GM12801 (cell line): ENCODE results near the gene SCAANT1.

Experiments
- TF ChIP-seq, protein P1 (sequence below): IDR thresholded peaks from one replicate; pipeline ENCODE4 v1.5.1; 2011; ENCODE audit warnings: control low read depth; ENCODE audit not compliant: insufficient read length; ENCODE audit errors: extremely low read depth

The SCAANT1 gene

DNA sequence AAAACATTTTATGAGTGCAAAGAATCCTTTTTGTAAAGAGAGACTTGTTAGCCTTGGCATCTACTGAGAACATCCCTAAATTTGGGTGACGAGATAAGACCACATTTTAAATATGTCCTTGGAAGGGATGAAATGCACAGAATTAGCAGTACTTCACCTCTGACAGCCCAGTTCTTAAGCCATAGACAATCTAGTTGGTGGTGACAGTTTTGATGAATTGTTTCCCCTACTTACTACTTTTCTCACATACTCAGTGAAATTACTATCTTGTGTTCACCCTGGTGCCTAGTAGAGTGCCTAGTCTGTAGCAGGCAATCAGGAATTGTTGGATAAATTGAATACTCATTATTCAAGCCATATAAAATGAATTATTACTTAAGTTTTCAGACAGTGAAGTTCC lies 3.4 kb downstream of the SCAANT1 start:
- TF ChIP-seq, protein P1, sequence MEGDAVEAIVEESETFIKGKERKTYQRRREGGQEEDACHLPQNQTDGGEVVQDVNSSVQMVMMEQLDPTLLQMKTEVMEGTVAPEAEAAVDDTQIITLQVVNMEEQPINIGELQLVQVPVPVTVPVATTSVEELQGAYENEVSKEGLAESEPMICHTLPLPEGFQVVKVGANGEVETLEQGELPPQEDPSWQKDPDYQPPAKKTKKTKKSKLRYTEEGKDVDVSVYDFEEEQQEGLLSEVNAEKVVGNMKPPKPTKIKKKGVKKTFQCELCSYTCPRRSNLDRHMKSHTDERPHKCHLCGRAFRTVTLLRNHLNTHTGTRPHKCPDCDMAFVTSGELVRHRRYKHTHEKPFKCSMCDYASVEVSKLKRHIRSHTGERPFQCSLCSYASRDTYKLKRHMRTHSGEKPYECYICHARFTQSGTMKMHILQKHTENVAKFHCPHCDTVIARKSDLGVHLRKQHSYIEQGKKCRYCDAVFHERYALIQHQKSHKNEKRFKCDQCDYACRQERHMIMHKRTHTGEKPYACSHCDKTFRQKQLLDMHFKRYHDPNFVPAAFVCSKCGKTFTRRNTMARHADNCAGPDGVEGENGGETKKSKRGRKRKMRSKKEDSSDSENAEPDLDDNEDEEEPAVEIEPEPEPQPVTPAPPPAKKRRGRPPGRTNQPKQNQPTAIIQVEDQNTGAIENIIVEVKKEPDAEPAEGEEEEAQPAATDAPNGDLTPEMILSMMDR, result no peak

DNA sequence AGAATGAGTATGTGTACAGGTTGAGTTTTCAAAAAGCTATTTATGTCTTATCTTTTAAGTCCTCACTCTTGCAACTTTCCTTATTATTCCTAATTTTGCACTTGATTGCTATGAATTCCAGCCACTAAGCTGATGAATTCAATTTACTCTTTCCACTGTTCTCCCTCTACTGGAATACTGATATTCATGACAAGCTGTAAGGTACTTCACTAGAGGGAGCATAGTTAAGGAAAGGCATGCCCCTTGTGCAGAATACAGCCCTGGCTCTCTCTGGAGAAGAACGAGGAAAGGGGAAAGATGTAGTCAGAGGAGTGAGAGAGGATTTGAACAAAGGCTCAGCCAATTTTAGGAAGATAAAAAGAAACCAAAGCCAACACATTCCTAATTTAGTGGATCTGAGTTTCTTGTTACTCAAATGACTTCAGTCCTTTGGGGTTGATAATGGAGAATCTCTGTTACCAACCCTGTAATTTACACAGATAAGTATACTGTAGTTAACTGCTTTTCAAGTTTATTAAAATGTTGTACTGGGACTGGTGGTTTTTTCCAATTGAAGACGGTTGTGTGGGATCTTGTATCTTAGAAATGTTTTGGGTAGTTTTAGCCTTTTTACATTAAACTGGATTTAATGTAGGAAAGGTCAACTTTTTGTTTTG lies 4.0 kb downstream of the SCAANT1 start:
- TF ChIP-seq, protein P1, result no peak

DNA sequence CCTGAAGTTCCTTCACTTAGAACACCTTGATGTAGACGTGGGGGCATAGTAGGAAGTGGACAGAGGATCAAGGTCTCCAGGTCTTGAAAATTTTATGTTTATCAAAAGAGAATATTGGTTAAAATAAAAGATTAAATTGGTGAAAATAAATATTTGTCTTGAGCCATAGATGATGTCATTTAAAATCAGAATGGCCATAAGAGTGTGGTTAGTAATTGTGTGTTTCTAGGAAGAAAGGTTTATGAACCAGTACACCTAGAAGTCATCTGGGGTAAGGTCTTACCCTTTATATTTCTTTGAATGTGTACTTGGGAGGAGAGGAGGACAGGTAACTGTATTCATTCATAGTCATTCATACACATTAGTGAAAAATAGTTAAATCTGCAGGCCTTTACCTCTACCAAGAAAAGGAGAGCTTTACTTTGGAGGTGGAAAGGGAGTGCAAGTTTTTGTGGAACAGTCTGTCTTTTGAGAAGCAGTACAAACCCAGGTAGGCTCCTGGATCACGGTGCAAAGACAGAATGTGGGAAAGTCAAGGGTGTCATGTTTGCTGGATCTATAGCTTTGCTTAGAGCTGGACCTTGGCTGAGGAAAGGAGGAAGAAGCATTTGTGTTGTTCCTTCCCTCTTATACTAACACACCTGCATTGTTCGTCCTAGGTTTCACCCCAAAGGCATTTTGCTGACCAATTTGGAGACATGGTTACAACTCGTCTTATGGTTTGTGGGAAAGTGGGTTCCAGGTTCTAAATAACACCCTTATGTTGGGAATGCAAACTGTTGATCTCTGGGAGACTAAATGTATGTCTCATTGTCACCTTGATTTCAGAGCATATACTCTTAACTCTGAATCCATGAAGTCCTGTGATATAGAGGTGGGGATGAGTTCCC lies 6.2 kb downstream of the SCAANT1 start:
- TF ChIP-seq, protein P1, result no peak

DNA sequence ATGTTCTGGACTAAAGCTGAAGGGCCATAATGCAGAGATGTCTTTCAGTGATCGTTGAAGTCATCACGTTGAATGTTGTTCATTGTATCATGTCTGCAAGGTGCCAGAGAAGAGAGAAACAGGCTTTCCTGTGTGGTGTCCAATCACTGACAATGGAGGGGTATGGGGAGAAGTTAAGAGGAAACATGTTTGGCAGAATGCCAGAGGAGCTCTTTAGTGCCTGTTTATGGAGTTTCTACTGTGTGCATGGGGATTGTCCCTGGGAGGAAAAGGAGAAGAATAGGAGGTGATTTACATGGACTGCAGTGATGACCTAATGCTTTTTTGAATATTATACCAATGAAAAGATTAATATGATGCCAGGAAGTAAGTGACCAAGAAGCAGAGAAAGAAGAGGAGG lies 11.7 kb downstream of the SCAANT1 start:
- TF ChIP-seq, protein P1, result no peak

DNA sequence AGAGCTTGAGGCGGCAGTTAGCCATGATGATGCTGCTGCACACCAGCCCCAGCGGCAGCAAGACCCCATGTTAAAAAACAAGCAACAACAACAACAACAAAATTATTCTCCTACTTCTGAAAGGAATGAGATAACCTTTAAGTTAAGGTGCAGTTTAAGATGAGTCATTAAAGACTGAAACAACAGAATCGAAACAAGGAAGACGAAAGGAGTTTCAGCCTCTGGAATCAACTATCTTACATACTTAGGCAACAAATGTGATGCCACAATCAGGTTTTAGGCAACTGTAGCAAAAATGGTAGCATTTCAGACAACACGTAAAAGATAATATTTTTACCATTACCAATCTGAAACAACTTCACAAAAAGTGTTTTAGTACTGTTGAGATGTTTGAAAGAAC lies 12.2 kb downstream of the SCAANT1 start:
- TF ChIP-seq, protein P1, result no peak

DNA sequence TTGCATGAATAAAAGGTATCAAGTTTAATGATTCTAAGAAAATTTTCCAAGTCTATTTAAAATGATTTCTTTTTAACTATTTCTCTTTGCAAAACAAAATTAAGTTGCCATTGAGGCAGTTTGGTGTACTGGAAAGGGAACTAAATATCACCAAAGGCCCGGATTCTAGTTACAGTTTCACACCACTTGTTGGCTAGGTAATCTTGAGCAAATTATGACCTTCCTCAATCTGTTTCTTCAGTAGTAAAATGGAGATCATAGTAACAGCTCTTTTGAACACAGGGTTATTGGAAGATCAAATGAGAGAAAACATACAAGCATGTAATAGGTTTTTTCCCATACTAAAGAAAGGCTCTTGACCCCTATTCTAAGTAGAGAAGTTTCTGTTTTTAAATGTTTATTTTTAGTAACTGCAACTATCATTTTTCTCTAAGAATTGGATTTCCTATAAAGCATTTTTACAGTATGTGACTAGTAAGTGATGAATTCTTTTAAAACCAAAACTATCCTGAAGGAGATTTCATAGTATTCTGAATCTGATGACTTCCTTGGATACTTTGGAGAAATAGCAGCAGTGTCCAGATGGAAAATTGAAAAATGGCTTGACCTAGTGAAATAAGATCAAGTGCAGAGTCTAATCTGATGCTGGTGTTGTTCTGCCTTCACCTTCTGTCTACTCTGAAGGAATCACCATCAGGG lies 15.7 kb downstream of the SCAANT1 start:
- TF ChIP-seq, protein P1, result no peak
